Measurements from ENCODE around the gene PRR36. TPM values are rescaled to one million over a fixed set of nuclear protein-coding genes. Genes with fewer than 3 reads are reported as not detected.

PRR36 gene
- total RNA-seq, 2 donors from 2014 or later: 0.22 to 0.37 TPM

DNA sequence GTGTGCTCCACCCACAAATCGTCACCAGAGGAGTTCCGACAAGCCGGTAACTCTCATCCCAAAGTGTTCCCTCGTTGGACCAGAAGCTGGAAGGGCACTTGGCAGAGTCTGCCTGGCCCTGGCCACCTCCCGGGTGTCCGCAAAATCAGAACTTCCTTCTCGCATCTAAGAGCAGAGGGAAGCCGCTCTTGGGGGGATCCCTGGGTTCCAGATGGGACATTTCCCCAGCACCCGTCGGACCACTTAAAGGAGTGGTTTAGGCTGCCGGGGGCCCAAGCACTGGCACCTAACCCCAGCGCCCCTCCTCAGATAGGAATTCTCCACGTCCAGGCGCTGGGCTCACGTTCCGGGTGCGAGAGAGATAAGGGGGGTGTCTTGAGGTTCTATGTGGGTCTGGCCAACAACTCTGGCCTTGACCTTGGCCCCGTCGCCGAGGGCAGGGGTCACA is 28.6 kb upstream of the PRR36 start:
- TF ChIP-seq, protein P1, sequence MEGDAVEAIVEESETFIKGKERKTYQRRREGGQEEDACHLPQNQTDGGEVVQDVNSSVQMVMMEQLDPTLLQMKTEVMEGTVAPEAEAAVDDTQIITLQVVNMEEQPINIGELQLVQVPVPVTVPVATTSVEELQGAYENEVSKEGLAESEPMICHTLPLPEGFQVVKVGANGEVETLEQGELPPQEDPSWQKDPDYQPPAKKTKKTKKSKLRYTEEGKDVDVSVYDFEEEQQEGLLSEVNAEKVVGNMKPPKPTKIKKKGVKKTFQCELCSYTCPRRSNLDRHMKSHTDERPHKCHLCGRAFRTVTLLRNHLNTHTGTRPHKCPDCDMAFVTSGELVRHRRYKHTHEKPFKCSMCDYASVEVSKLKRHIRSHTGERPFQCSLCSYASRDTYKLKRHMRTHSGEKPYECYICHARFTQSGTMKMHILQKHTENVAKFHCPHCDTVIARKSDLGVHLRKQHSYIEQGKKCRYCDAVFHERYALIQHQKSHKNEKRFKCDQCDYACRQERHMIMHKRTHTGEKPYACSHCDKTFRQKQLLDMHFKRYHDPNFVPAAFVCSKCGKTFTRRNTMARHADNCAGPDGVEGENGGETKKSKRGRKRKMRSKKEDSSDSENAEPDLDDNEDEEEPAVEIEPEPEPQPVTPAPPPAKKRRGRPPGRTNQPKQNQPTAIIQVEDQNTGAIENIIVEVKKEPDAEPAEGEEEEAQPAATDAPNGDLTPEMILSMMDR (IDR thresholded peaks at IDR 0.05): no peak
- peak overlapping the region; percentile 72 for H3K9ac ChIP-seq (ENCODE audit: low read depth in 2 of 2, low read length in 2 of 2)
- intact Hi-C loops (cut with DNase I): no loop called here
- H3K27ac ChIP-seq: peak overlapping the region; percentile 64
- no peaks in the 10 kb centered on the region for H3K36me3 ChIP-seq
- H3K9me3 ChIP-seq: no peaks in the 10 kb centered on the region
- peaks cover 14% of the 10 kb centered on the region for H3K4me1 ChIP-seq
- peak; percentile 50 for DNase-seq
- H3K27me3 ChIP-seq: no peaks in the 10 kb centered on the region
- H3K4me3 ChIP-seq: peak overlapping the region; percentile 52

- Histone ChIP-seq H3K27ac (no peak overlapping the region), H3K4me3 (no peak overlapping the region), H3K27me3 (no peaks in the 10 kb centered on the region), H3K9me3 (no peaks in the 10 kb centered on the region), H3K36me3 (no peaks in the 10 kb centered on the region), H3K9ac (ENCODE audit: low read depth in 2 of 2, low read length in 2 of 2) (no peak overlapping the region), H3K4me1 (peaks cover 14% of the 10 kb centered on the region)
- TF ChIP-seq, protein P1 (IDR thresholded peaks at IDR 0.05): no peak
- DNase-seq: no peak
- intact Hi-C loops (cut with DNase I): no loop called here
Measured at GRCh38 chr19:7901337-7901736, 27.1 kb upstream of the PRR36 start.

DNA sequence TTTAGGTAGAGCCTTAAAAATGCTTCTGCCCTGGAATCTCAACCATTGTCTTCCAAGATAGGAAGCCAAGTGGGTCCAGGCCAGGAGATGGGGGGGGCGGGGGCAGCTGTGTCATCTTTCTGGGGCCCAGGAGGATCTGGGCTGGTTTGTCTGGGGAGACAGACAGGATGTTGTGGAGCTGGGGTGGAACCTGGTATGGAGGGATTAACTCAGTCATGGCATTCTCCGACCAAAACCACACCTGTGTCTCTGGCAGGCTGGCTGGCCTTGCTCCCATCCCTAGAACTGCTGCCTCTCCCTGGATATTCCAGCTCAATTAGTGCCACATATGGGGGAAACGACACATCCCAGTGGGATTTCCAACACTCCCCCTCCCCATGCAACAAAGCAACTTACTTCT is 26.7 kb upstream of the PRR36 start:
- Histone ChIP-seq H3K9me3 (no peaks in the 10 kb centered on the region), H3K27me3 (no peaks in the 10 kb centered on the region), H3K9ac (ENCODE audit: low read depth in 2 of 2, low read length in 2 of 2) (no peak overlapping the region), H3K4me3 (no peak overlapping the region), H3K4me1 (peaks cover 14% of the 10 kb centered on the region), H3K27ac (no peak overlapping the region), H3K36me3 (no peaks in the 10 kb centered on the region)
- TF ChIP-seq, protein P1 (IDR thresholded peaks at IDR 0.05): no peak
- intact Hi-C loops (cut with DNase I): no loop called here
- DNase-seq: no peak

DNA sequence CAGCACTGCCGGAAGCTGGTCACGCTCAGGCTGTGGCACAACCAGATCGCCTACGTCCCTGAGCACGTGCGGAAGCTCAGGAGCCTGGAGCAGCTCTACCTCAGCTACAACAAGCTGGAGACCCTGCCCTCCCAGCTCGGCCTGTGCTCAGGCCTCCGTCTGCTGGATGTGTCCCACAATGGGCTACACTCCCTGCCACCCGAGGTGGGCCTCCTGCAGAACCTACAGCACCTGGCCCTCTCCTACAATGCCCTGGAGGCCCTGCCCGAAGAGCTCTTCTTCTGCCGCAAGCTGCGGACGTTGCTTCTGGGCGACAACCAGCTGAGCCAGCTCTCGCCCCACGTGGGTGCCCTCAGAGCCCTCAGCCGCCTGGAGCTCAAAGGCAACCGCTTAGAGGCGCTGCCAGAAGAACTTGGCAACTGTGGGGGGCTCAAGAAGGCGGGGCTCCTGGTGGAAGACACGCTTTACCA is 26.2 kb upstream of the PRR36 start:
- Histone ChIP-seq H3K36me3 (no peaks in the 10 kb centered on the region), H3K9me3 (no peaks in the 10 kb centered on the region), H3K27ac (no peak overlapping the region), H3K4me3 (no peak overlapping the region), H3K27me3 (no peaks in the 10 kb centered on the region), H3K4me1 (peaks cover 14% of the 10 kb centered on the region), H3K9ac (ENCODE audit: low read depth in 2 of 2, low read length in 2 of 2) (no peak overlapping the region)
- no peak for DNase-seq
- intact Hi-C loops (cut with DNase I): no loop called here
- TF ChIP-seq, protein P1 (IDR thresholded peaks at IDR 0.05): no peak

- intact Hi-C loops (cut with DNase I): no loop called here
- TF ChIP-seq, protein P1 (IDR thresholded peaks at IDR 0.05): no peak
- DNase-seq: no peak
- no peak overlapping the region for H3K9ac ChIP-seq (ENCODE audit: low read depth in 2 of 2, low read length in 2 of 2)
- H3K36me3 ChIP-seq: no peaks in the 10 kb centered on the region
- no peaks in the 10 kb centered on the region for H3K27me3 ChIP-seq
- no peak overlapping the region for H3K4me3 ChIP-seq
- no peak overlapping the region for H3K27ac ChIP-seq
- no peaks in the 10 kb centered on the region for H3K9me3 ChIP-seq
- peaks cover 9% of the 10 kb centered on the region for H3K4me1 ChIP-seq
Measured at GRCh38 chr19:7899751-7900378, 25.7 kb upstream of the PRR36 start.

Data from colonic mucosa (tissue), 4 donors.